ENCODE measurements around the gene CDC45. TPM values are rescaled to one million over a fixed set of nuclear protein-coding genes. Genes with fewer than 3 reads are reported as not detected.

CDC45 gene
- polyA plus RNA-seq, 2 donors: 9.6 to 12.1 TPM

DNA sequence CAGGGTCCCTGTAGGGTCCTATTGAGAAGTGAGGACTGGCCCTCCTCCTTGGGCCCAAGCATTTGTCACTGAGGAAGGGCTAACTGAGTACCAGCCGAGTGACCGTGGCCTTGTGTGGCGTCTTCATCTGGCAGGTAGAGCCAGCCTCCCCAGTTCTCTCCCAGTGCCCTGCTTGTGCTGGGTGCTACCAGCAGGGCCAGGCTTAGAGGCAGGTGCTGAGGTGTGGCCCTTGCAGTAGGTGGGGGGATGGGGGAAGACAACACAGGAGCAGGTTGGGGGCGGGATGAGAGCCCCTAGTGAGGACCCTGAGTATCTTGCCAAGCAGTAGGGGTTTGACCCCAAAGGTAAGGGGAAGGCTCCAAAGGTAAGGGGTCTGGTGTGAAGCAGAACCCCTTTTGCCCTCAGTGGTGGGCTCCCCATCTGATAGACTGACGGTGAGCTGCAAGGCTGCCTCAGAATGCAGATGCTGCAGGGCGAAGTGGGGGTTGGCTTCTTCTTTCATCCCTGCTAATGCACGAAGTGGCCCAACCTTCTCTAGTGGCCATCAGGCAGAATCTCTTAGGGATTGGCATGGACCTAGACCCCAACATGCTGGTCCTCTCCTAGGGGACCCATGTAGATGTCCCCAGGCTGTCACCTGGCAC is 19.6 kb downstream of the CDC45 start:
- 95 to 96% methylated on average over 7 of the region's 7 CpGs for WGBS, 2 donors
- no peaks in the 10 kb centered on the region for H3K4me1 ChIP-seq (ENCODE audit: control insufficient read depth in 2 of 2, insufficient read depth in 2 of 2, low read length in 1 of 2)

DNA sequence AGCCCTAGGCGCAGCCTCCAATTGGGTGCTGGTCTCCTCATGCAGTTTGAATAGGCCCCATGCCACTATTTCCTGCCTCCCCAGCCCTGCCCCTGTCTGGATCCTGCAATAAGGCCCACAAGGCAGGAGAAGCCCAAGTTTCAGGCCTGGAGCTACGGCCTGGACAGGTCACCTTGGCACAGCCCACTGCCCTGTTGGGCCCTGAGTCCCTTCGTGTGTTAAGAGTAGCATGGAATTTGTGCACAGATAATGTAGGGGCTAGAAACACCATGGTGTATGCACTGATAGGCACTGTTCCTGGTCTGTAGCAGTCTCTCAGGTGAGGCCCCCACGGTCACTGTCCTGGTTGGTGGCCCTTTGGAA is 20.1 kb downstream of the CDC45 start:
- no peaks in the 10 kb centered on the region for H3K27me3 ChIP-seq (ENCODE audit: control insufficient read depth in 1 of 2, insufficient read depth in 2 of 2, low read length in 2 of 2)
- H3K9me3 ChIP-seq (ENCODE audit: control insufficient read depth in 2 of 2, insufficient read depth in 1 of 2, low read depth in 1 of 2, low read length in 1 of 2): no peaks in the 10 kb centered on the region
- no peaks in the 10 kb centered on the region for H3K4me1 ChIP-seq (ENCODE audit: control insufficient read depth in 2 of 2, insufficient read depth in 2 of 2, low read length in 1 of 2)
- 95 to 98% methylated on average over 4 of the region's 4 CpGs for WGBS, 2 donors
- no peak overlapping the region for H3K27ac ChIP-seq (ENCODE audit: low read depth in 2 of 2, low read length in 1 of 2)
- no peak overlapping the region for H3K4me3 ChIP-seq (ENCODE audit: low read depth in 1 of 2, low read length in 2 of 2)
- no peaks in the 10 kb centered on the region for H3K36me3 ChIP-seq (ENCODE audit: control insufficient read depth in 2 of 2, insufficient read depth in 2 of 2, low read length in 1 of 2)

More for the DNA sequence above, 19.6 kb downstream of the CDC45 start:
- no peaks in the 10 kb centered on the region for H3K27me3 ChIP-seq (ENCODE audit: control insufficient read depth in 1 of 2, insufficient read depth in 2 of 2, low read length in 2 of 2)
- no peak overlapping the region for H3K4me3 ChIP-seq (ENCODE audit: low read depth in 1 of 2, low read length in 2 of 2)
- H3K27ac ChIP-seq (ENCODE audit: low read depth in 2 of 2, low read length in 1 of 2): no peak overlapping the region
- no peaks in the 10 kb centered on the region for H3K36me3 ChIP-seq (ENCODE audit: control insufficient read depth in 2 of 2, insufficient read depth in 2 of 2, low read length in 1 of 2)
- no peaks in the 10 kb centered on the region for H3K9me3 ChIP-seq (ENCODE audit: control insufficient read depth in 2 of 2, insufficient read depth in 1 of 2, low read depth in 1 of 2, low read length in 1 of 2)

DNA sequence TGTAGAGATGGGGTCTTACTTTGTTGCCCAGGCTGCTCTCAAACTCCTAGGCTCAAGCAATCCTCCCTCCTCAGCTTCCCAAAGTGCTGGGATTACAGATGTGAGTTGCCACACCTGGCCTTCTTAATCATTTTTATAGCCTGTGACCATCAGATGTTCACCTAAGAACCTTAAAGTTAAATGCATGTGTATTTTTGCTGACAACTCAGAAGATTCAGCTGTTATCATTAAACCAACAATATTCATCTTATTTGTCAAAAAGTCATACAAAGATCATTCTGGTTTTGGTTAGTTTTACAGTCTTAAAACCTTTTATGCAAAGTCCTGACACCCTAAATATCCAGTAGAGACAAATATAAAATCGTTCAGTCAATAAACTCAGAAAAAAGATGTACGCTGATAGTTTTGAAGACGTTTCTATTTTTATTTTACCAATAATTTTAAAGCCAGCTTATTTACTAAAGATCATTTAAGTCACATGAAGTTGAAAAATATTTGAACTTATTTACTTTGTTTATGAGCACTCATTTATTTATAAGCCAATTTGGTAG is 22.3 kb downstream of the CDC45 start:
- 90% methylated on average over 3 of the region's 3 CpGs for WGBS, 2 donors
- Histone ChIP-seq H3K36me3 (ENCODE audit: control insufficient read depth in 2 of 2, insufficient read depth in 2 of 2, low read length in 1 of 2) (no peaks in the 10 kb centered on the region), H3K27me3 (ENCODE audit: control insufficient read depth in 1 of 2, insufficient read depth in 2 of 2, low read length in 2 of 2) (no peaks in the 10 kb centered on the region), H3K4me1 (ENCODE audit: control insufficient read depth in 2 of 2, insufficient read depth in 2 of 2, low read length in 1 of 2) (no peaks in the 10 kb centered on the region), H3K27ac (ENCODE audit: low read depth in 2 of 2, low read length in 1 of 2) (no peak overlapping the region), H3K9me3 (ENCODE audit: control insufficient read depth in 2 of 2, insufficient read depth in 1 of 2, low read depth in 1 of 2, low read length in 1 of 2) (no peaks in the 10 kb centered on the region), H3K4me3 (ENCODE audit: low read depth in 1 of 2, low read length in 2 of 2) (no peak overlapping the region)

DNA sequence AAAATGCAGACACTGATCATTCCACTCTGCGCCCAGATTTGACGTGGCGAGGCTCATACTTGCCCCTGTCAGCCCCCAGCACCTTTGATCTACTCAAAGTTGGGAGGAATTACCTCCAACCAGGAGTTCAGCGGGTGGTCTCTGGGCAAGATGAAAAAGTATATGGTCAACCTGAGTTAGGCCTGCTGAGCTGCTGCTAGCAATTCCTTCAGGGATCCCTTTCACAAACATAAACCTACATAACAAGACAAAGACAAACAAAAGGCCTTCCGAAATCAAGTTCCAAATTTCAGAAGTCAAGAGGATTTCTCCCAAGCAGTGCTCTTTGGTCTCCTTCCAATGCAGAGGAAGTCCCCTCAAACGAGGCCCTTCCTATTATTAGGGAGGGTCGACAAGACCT is 23.6 kb downstream of the CDC45 start:
- no peaks in the 10 kb centered on the region for H3K9me3 ChIP-seq (ENCODE audit: control insufficient read depth in 2 of 2, insufficient read depth in 1 of 2, low read depth in 1 of 2, low read length in 1 of 2)
- H3K36me3 ChIP-seq (ENCODE audit: control insufficient read depth in 2 of 2, insufficient read depth in 2 of 2, low read length in 1 of 2): no peaks in the 10 kb centered on the region
- H3K27me3 ChIP-seq (ENCODE audit: control insufficient read depth in 1 of 2, insufficient read depth in 2 of 2, low read length in 2 of 2): no peaks in the 10 kb centered on the region
- WGBS, 2 donors: 85 to 86% methylated on average over 7 of the region's 7 CpGs
- no peak overlapping the region for H3K27ac ChIP-seq (ENCODE audit: low read depth in 2 of 2, low read length in 1 of 2)
- no peak overlapping the region for H3K4me3 ChIP-seq (ENCODE audit: low read depth in 1 of 2, low read length in 2 of 2)
- H3K4me1 ChIP-seq (ENCODE audit: control insufficient read depth in 2 of 2, insufficient read depth in 2 of 2, low read length in 1 of 2): peaks cover 0 to 2% of the 10 kb centered on the region in 2 donors

DNA sequence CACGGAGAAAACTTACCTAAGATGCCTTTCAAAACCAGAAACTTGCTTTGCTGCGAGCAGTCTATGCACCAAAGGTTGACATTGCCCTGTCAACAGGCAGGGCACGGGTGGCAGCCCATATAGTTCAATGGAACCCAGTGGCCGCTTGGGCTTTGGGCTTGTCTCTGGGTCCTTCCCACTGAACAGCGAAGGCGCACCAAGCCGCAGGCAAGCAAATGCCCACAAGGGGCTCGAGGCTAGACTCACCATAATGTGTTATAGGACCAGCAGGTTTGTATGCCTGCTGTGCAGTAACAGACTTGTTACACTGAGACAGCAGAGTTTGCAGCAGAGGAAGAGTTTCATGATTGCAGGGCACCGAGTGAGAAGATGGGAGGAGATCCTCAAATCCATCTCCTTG is 24.1 kb downstream of the CDC45 start:
- Histone ChIP-seq H3K4me1 (ENCODE audit: control insufficient read depth in 2 of 2, insufficient read depth in 2 of 2, low read length in 1 of 2) (peaks cover 0 to 2% of the 10 kb centered on the region in 2 donors), H3K4me3 (ENCODE audit: low read depth in 1 of 2, low read length in 2 of 2) (no peak overlapping the region), H3K36me3 (ENCODE audit: control insufficient read depth in 2 of 2, insufficient read depth in 2 of 2, low read length in 1 of 2) (no peaks in the 10 kb centered on the region), H3K27me3 (ENCODE audit: control insufficient read depth in 1 of 2, insufficient read depth in 2 of 2, low read length in 2 of 2) (no peaks in the 10 kb centered on the region), H3K27ac (ENCODE audit: low read depth in 2 of 2, low read length in 1 of 2) (no peak overlapping the region), H3K9me3 (ENCODE audit: control insufficient read depth in 2 of 2, insufficient read depth in 1 of 2, low read depth in 1 of 2, low read length in 1 of 2) (no peaks in the 10 kb centered on the region)
- WGBS, 2 donors: 92 to 93% methylated on average over 9 of the region's 9 CpGs

DNA sequence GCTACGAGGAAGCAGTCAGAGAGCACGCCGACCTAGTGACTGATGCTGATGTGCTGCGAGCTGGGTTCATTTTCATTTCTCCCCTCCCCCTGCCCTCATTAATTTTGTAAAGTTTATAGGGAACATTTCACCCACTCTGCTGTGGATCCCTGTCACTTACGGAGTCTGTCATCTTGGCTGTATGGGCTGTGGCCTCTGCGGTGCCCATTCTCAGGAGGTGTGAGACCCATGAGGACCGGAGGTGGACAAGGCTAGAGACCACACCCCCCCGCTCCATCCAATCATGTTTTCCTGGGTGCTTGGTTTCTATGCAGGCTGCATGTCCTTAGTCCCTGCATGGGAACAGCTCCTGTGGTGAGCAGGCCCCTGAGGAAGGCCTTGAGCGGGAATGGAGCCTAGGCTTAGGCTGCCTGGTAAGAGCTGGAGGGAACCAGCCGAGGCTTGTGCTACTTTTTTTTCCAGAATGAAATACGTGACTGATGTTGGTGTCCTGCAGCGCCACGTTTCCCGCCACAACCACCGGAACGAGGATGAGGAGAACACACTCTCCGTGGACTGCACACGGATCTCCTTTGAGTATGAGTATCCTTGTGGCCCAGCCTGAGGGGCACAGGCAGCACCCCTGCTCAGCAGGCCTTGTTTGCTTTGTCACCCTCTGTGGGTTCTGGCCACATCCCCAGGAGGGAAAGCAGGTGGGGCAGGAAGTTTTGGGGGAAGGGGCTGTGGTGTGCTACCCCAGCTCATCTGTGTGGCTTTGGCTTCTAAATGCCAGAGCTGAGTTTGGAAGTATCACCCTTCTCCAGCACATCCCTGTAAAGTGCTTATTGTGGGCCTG is 25.4 kb downstream of the CDC45 start:
- peaks cover 0 to 2% of the 10 kb centered on the region in 2 donors for H3K4me1 ChIP-seq (ENCODE audit: control insufficient read depth in 2 of 2, insufficient read depth in 2 of 2, low read length in 1 of 2)
- no peaks in the 10 kb centered on the region for H3K36me3 ChIP-seq (ENCODE audit: control insufficient read depth in 2 of 2, insufficient read depth in 2 of 2, low read length in 1 of 2)
- H3K27me3 ChIP-seq (ENCODE audit: control insufficient read depth in 1 of 2, insufficient read depth in 2 of 2, low read length in 2 of 2): no peaks in the 10 kb centered on the region
- no peaks in the 10 kb centered on the region for H3K9me3 ChIP-seq (ENCODE audit: control insufficient read depth in 2 of 2, insufficient read depth in 1 of 2, low read depth in 1 of 2, low read length in 1 of 2)
- 90 to 92% methylated on average over 18 of the region's 18 CpGs for WGBS, 2 donors
- H3K27ac ChIP-seq (ENCODE audit: low read depth in 2 of 2, low read length in 1 of 2): no peak overlapping the region
- no peak overlapping the region for H3K4me3 ChIP-seq (ENCODE audit: low read depth in 1 of 2, low read length in 2 of 2)

DNA sequence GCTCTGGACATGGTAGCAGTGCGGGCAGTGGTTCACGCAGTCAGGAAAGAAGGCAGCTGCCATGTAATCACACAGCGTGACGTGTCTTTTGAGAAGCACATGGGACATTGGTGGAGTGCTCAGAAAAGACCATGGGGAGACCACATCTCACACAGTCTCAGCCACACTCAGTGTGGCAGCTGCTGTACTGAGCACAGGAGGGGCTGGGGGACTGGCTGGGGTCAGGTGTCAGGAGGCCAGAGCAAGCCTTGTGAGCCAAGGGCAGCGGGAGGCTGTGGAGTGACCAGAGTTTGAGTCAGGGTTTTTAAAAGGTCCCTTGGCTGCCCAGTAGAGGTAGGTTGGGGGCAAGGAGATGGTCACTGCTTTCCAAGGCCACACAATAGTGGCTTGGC is 26.0 kb downstream of the CDC45 start:
- Histone ChIP-seq H3K27ac (ENCODE audit: low read depth in 2 of 2, low read length in 1 of 2) (no peak overlapping the region), H3K4me3 (ENCODE audit: low read depth in 1 of 2, low read length in 2 of 2) (no peak overlapping the region), H3K9me3 (ENCODE audit: control insufficient read depth in 2 of 2, insufficient read depth in 1 of 2, low read depth in 1 of 2, low read length in 1 of 2) (no peaks in the 10 kb centered on the region), H3K36me3 (ENCODE audit: control insufficient read depth in 2 of 2, insufficient read depth in 2 of 2, low read length in 1 of 2) (no peaks in the 10 kb centered on the region), H3K27me3 (ENCODE audit: control insufficient read depth in 1 of 2, insufficient read depth in 2 of 2, low read length in 2 of 2) (no peaks in the 10 kb centered on the region), H3K4me1 (ENCODE audit: control insufficient read depth in 2 of 2, insufficient read depth in 2 of 2, low read length in 1 of 2) (peaks cover 0 to 2% of the 10 kb centered on the region in 2 donors)
- WGBS, 2 donors: 96 to 97% methylated on average over 5 of the region's 5 CpGs

DNA sequence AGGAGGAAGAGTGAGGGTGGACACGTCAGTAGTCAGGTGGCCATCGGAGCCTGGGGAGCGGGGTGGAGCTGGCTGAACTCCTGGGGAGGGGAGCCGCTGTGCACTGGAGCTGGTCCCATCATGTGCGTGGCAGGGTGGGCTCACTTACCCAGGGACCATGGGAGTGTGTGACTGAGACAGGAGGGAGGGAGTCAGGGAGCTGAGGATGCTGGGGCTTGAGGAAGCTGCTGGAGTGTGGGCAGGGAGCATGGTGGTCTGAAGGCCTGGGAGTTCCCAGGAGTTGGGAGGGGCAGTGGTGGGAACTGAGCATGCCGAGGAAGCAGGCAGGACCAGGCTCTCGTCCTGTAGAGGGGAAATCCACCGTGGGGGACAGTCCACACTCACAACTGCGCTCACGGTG is 26.5 kb downstream of the CDC45 start:
- WGBS, 2 donors: 89 to 90% methylated on average over 10 of the region's 10 CpGs

DNA sequence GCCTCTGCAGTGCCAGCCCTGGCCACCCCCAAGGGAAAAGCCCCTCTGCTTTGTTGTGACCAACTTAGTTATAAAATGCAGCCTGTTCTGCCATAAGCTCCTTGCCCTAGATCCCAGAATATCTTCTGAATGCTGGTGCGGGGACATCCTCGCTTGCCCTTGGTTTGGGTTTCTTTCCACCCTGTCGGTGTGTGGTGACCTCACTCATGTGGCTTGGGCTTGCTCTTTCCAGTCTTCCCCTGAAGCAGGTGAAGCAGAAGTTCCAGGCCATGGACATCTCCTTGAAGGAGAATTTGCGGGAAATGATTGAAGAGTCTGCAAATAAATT is 27.8 kb downstream of the CDC45 start:
- no peak overlapping the region for H3K27ac ChIP-seq (ENCODE audit: low read depth in 2 of 2, low read length in 1 of 2)
- WGBS, 2 donors: 97 to 100% methylated on average over 4 of the region's 4 CpGs
- no peak overlapping the region for H3K4me3 ChIP-seq (ENCODE audit: low read depth in 1 of 2, low read length in 2 of 2)
- no peaks in the 10 kb centered on the region for H3K27me3 ChIP-seq (ENCODE audit: control insufficient read depth in 1 of 2, insufficient read depth in 2 of 2, low read length in 2 of 2)
- no peaks in the 10 kb centered on the region for H3K36me3 ChIP-seq (ENCODE audit: control insufficient read depth in 2 of 2, insufficient read depth in 2 of 2, low read length in 1 of 2)
- peaks cover 0 to 2% of the 10 kb centered on the region in 2 donors for H3K4me1 ChIP-seq (ENCODE audit: control insufficient read depth in 2 of 2, insufficient read depth in 2 of 2, low read length in 1 of 2)
- H3K9me3 ChIP-seq (ENCODE audit: control insufficient read depth in 2 of 2, insufficient read depth in 1 of 2, low read depth in 1 of 2, low read length in 1 of 2): no peaks in the 10 kb centered on the region

More for the DNA sequence above, 26.5 kb downstream of the CDC45 start:
- H3K9me3 ChIP-seq (ENCODE audit: control insufficient read depth in 2 of 2, insufficient read depth in 1 of 2, low read depth in 1 of 2, low read length in 1 of 2): no peaks in the 10 kb centered on the region
- H3K4me3 ChIP-seq (ENCODE audit: low read depth in 1 of 2, low read length in 2 of 2): no peak overlapping the region
- no peak overlapping the region for H3K27ac ChIP-seq (ENCODE audit: low read depth in 2 of 2, low read length in 1 of 2)
- peaks cover 0 to 2% of the 10 kb centered on the region in 2 donors for H3K4me1 ChIP-seq (ENCODE audit: control insufficient read depth in 2 of 2, insufficient read depth in 2 of 2, low read length in 1 of 2)
- no peaks in the 10 kb centered on the region for H3K36me3 ChIP-seq (ENCODE audit: control insufficient read depth in 2 of 2, insufficient read depth in 2 of 2, low read length in 1 of 2)
- no peaks in the 10 kb centered on the region for H3K27me3 ChIP-seq (ENCODE audit: control insufficient read depth in 1 of 2, insufficient read depth in 2 of 2, low read length in 2 of 2)

Data from esophagus (tissue), 2 donors.